ENCODE results near the gene SCARF1. TPM values are rescaled to one million over a fixed set of nuclear protein-coding genes. Genes with fewer than 3 reads are reported as not detected.

The SCARF1 gene
- total RNA-seq, 1 experiment from 2014 or later, result 0.40 TPM

DNA sequence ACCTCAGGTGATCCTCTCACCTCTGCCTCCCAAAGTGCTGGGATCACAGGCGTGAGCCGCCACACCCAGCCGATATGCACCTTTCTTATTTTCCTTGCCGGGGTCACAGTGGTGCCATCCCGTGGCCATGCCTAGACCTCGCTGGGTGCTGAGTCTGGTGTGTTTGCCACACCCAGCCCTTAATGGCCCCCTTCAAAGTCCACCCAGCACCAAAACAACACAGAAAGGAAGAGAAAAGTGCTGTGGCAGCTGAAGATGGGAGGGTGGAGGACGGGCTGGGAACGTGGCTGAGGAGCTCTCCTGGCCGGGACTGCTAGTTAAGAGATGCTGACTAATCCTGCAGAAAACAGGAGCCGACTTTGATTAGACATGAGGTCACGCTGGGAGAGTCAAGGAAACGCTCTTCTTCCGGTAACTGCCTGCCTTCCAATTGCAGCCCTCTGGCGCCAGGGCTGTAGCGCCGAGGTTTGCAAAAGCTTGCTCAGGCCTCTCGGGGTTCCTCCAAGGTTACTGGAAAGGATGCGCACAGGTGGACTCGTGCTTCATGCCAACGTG lies 27.8 kb downstream of the SCARF1 start:
- BruUV-seq (replicated peaks), result no TSS peak
- intact Hi-C loops (cut with micrococcal nuclease), result no loop called here
- TF ChIP-seq, protein P1, sequence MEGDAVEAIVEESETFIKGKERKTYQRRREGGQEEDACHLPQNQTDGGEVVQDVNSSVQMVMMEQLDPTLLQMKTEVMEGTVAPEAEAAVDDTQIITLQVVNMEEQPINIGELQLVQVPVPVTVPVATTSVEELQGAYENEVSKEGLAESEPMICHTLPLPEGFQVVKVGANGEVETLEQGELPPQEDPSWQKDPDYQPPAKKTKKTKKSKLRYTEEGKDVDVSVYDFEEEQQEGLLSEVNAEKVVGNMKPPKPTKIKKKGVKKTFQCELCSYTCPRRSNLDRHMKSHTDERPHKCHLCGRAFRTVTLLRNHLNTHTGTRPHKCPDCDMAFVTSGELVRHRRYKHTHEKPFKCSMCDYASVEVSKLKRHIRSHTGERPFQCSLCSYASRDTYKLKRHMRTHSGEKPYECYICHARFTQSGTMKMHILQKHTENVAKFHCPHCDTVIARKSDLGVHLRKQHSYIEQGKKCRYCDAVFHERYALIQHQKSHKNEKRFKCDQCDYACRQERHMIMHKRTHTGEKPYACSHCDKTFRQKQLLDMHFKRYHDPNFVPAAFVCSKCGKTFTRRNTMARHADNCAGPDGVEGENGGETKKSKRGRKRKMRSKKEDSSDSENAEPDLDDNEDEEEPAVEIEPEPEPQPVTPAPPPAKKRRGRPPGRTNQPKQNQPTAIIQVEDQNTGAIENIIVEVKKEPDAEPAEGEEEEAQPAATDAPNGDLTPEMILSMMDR (IDR thresholded peaks at IDR 0.05; ENCODE audit: unreplicated experiment), result no peak
- Mint-ChIP-seq H3K4me3 (ENCODE audit: unreplicated experiment) (no peak overlapping the region), H3K4me1 (ENCODE audit: insufficient read depth, unreplicated experiment) (no peaks in the 10 kb centered on the region), H3K27me3 (ENCODE audit: insufficient read depth, unreplicated experiment) (no peaks in the 10 kb centered on the region), H3K36me3 (ENCODE audit: insufficient read depth, unreplicated experiment) (peaks cover 6% of the 10 kb centered on the region), H3K27ac (ENCODE audit: low read depth, unreplicated experiment) (no peak overlapping the region), H3K9me3 (ENCODE audit: unreplicated experiment) (no peaks in the 10 kb centered on the region)
- ChIA-PET CTCF (interaction anchor here (0.5 to 1.1 kb wide), 4 partner anchors 11 to 254 kb away, joined by 3 to 5 read pairs (median 4); no protein-coding TSS in a partner anchor), POLR2A (interaction anchor here (0.7 to 1.0 kb wide), 2 partner anchors 7 to 12 kb away, joined by 3 read pairs; no protein-coding TSS in a partner anchor)
- DNase-seq (ENCODE audit: unreplicated experiment), result peak; percentile 56

DNA sequence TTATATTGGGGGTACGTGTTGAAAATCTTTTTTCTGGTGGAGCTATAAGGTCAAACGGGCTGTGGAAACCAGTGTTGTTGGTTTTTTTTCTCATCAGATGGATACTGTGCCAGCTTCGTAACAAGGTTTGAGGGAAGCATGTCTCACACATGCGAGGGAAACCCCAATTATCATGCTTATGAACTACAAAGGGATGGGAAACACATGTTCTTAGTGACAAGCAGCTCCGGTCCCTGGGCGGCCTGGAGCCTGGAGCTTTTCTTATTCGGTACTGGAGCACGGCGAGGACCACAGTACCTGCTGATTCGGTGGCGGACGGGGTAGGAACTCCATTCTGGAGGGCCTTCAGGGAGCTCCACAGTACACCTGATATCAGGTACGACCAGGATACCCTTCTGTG lies 29.4 kb downstream of the SCARF1 start:
- CTCF ChIA-PET, result interaction anchor here (0.6 to 1.4 kb wide), 2 partner anchors 14 to 153 kb away, joined by 3 to 4 read pairs; no protein-coding TSS in a partner anchor
- DNase-seq (ENCODE audit: unreplicated experiment), result no peak
- Mint-ChIP-seq H3K27me3 (ENCODE audit: insufficient read depth, unreplicated experiment) (no peaks in the 10 kb centered on the region), H3K27ac (ENCODE audit: low read depth, unreplicated experiment) (no peak overlapping the region), H3K4me3 (ENCODE audit: unreplicated experiment) (no peak overlapping the region), H3K4me1 (ENCODE audit: insufficient read depth, unreplicated experiment) (no peaks in the 10 kb centered on the region), H3K36me3 (ENCODE audit: insufficient read depth, unreplicated experiment) (peaks cover 6% of the 10 kb centered on the region), H3K9me3 (ENCODE audit: unreplicated experiment) (no peaks in the 10 kb centered on the region)
- intact Hi-C loops (cut with micrococcal nuclease), result no loop called here
- POLR2A ChIA-PET, result interaction anchor here (1.3 kb wide), 1 partner anchor 9 kb away, joined by 3 read pairs; no protein-coding TSS in a partner anchor
- no TSS peak for BruUV-seq (replicated peaks)
- TF ChIP-seq, protein P1 (IDR thresholded peaks at IDR 0.05; ENCODE audit: unreplicated experiment), result no peak

DNA sequence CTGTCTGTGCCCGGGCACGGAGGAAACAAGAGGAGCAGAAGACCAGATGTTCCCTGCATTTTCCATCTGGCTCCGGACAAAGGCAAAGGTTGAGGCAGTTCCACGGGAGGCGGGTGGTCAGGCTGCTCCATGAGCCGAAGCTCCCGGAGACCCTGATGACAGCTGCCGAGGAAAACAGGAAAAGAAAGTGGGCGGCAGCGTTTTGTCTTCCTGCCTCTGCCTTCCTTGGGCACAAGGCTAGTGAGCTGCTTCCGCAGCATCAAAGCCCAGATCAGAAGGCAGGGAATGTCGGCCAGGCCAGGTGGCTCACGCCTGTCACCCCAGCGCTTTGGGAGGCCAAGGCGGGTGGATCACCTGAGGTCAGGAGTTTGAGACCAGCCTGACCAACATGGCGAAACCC lies 33.1 kb downstream of the SCARF1 start:
- Mint-ChIP-seq H3K9me3 (ENCODE audit: unreplicated experiment) (no peaks in the 10 kb centered on the region), H3K27me3 (ENCODE audit: insufficient read depth, unreplicated experiment) (no peaks in the 10 kb centered on the region), H3K36me3 (ENCODE audit: insufficient read depth, unreplicated experiment) (no peaks in the 10 kb centered on the region), H3K27ac (ENCODE audit: low read depth, unreplicated experiment) (no peak overlapping the region), H3K4me1 (ENCODE audit: insufficient read depth, unreplicated experiment) (no peaks in the 10 kb centered on the region), H3K4me3 (ENCODE audit: unreplicated experiment) (no peak overlapping the region)
- POLR2A ChIA-PET, result no interaction called here
- no TSS peak for BruUV-seq (replicated peaks)
- CTCF ChIA-PET, result no interaction called here
- TF ChIP-seq, protein P1 (IDR thresholded peaks at IDR 0.05; ENCODE audit: unreplicated experiment), result no peak
- intact Hi-C loops (cut with micrococcal nuclease), result no loop called here
- no peak for DNase-seq (ENCODE audit: unreplicated experiment)

DNA sequence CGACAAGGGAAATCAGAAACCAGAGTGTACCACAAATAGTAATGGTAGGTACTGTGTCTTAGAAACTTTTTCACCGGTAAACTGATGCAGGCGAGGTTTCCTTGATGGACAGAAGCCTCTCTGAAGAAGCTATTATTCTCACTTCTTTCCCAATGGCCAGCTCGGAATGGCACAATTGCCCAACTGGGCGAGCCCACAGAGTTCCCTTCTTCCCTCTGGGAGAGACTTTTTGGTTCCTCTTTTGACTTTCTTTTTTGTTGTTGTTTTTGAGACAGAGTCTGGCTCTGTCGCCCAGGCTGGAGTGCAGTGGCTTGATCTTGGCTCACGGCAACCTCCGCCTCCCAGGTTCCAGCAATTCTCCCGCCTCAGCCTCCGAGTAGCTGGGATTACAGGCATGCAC lies 33.8 kb downstream of the SCARF1 start:
- Mint-ChIP-seq H3K9me3 (ENCODE audit: unreplicated experiment) (no peaks in the 10 kb centered on the region), H3K4me1 (ENCODE audit: insufficient read depth, unreplicated experiment) (no peaks in the 10 kb centered on the region), H3K4me3 (ENCODE audit: unreplicated experiment) (no peak overlapping the region), H3K36me3 (ENCODE audit: insufficient read depth, unreplicated experiment) (no peaks in the 10 kb centered on the region), H3K27ac (ENCODE audit: low read depth, unreplicated experiment) (no peak overlapping the region), H3K27me3 (ENCODE audit: insufficient read depth, unreplicated experiment) (no peaks in the 10 kb centered on the region)
- no TSS peak for BruUV-seq (replicated peaks)
- intact Hi-C loops (cut with micrococcal nuclease), result no loop called here
- TF ChIP-seq, protein P1 (IDR thresholded peaks at IDR 0.05; ENCODE audit: unreplicated experiment), result no peak
- ChIA-PET POLR2A (interaction anchor here (1.0 kb wide), 1 partner anchor 14 kb away, joined by 3 read pairs; no protein-coding TSS in a partner anchor), CTCF (interaction anchor here (0.6 kb wide), 1 partner anchor 38 kb away, joined by 3 read pairs; no protein-coding TSS in a partner anchor)
- no peak for DNase-seq (ENCODE audit: unreplicated experiment)
